Activated naive CD8-positive, alpha-beta T cell treated with anti-CD3 and anti-CD28 coated beads, Interleukin-2, amount 50 U/mL, for 24 hours (primary cell): Measurements from ENCODE around the gene ZDHHC13.

ENCODE experiments used
- ATAC-seq: fragments of 150-1000 bp; cut with Tn5 transposase; one replicate; pipeline ENCODE4 v1.10.0; 2021
- DNase-seq: peaks from one replicate; pipeline ENCODE4 v3.0.0; 2021
- H3K27ac Mint-ChIP-seq: one replicate; pipeline ENCODE4 v1.8.0; 2021; ENCODE audit warnings: mild to moderate bottlenecking, mixed read lengths
- H3K27me3 Mint-ChIP-seq: one replicate; pipeline ENCODE4 v1.8.0; 2021; ENCODE audit warnings: mixed read lengths
- H3K36me3 Mint-ChIP-seq: one replicate; pipeline ENCODE4 v1.8.0; 2021; ENCODE audit warnings: low read depth, mixed read lengths
- H3K4me1 Mint-ChIP-seq: one replicate; pipeline ENCODE4 v1.8.0; 2021; ENCODE audit warnings: mixed read lengths
- H3K4me3 Mint-ChIP-seq: one replicate; pipeline ENCODE4 v1.8.0; 2021; ENCODE audit warnings: mild to moderate bottlenecking, moderate library complexity, mixed read lengths
- H3K9me3 Mint-ChIP-seq: one replicate; pipeline ENCODE4 v1.8.0; 2021; ENCODE audit warnings: mixed read lengths

ZDHHC13 gene

GRCh38 chr11:19199048-19199447 is 82.1 kb downstream of the ZDHHC13 start:
- DNase-seq (no peak), ATAC-seq (no peak)
- Mint-ChIP-seq H3K9me3 (no peaks in the 10 kb centered on the region), H3K27ac (no peak overlapping the region), H3K4me1 (no peaks in the 10 kb centered on the region), H3K36me3 (no peaks in the 10 kb centered on the region), H3K4me3 (no peak overlapping the region), H3K27me3 (peaks cover 5% of the 10 kb centered on the region)

DNA sequence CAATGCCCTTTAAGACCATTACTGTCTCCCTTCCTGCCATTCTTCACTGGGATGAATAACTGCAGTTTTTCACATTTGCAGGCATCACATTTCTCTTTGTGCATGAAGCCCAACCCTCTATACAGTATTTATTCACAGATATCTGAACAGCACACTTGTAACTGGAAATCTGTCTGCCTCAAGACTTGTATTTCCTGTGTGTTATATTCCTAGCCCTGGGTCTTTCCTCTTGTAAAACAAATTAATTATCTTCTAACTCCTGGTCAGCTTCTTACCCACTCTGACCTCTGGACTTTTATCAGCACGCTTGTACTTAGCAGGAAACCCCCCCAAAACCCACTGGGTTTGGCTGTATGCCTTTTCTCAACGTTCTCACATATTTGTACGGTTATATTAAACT is 82.8 kb downstream of the ZDHHC13 start:
- no peaks in the 10 kb centered on the region for H3K9me3 Mint-ChIP-seq
- no peak overlapping the region for H3K4me3 Mint-ChIP-seq
- no peak overlapping the region for H3K27ac Mint-ChIP-seq
- DNase-seq = no peak
- peaks cover 5% of the 10 kb centered on the region for H3K27me3 Mint-ChIP-seq
- no peaks in the 10 kb centered on the region for H3K36me3 Mint-ChIP-seq
- no peaks in the 10 kb centered on the region for H3K4me1 Mint-ChIP-seq
- ATAC-seq = no peak

- DNase-seq (no peak), ATAC-seq (no peak)
- no peak overlapping the region for H3K27ac Mint-ChIP-seq
Measured at GRCh38 chr11:19200410-19201201, 83.6 kb downstream of the ZDHHC13 start.

GRCh38 chr11:19201737-19202605 is 85.0 kb downstream of the ZDHHC13 start, which contains the start of gene CSRP3:
Gene CSRP3, minus strand, starts transcription at chr11:19201983. Its CDS starts 9,535 bp downstream, at chr11:19192448.
- no peaks in the 10 kb centered on the region for H3K9me3 Mint-ChIP-seq
- no peak for ATAC-seq
- no peaks in the 10 kb centered on the region for H3K36me3 Mint-ChIP-seq
- H3K27ac Mint-ChIP-seq = no peak within 1 kb of the TSS
- peaks cover 5% of the 10 kb centered on the region for H3K27me3 Mint-ChIP-seq
- H3K4me1 Mint-ChIP-seq = no peaks in the 10 kb centered on the region
- H3K4me3 Mint-ChIP-seq = no peak within 1 kb of the TSS
- no peak for DNase-seq

More at GRCh38 chr11:19200410-19201201, 83.6 kb downstream of the ZDHHC13 start:
- Mint-ChIP-seq H3K4me1 (no peaks in the 10 kb centered on the region), H3K4me3 (no peak overlapping the region), H3K27me3 (peaks cover 5% of the 10 kb centered on the region), H3K36me3 (no peaks in the 10 kb centered on the region), H3K9me3 (no peaks in the 10 kb centered on the region)

DNA sequence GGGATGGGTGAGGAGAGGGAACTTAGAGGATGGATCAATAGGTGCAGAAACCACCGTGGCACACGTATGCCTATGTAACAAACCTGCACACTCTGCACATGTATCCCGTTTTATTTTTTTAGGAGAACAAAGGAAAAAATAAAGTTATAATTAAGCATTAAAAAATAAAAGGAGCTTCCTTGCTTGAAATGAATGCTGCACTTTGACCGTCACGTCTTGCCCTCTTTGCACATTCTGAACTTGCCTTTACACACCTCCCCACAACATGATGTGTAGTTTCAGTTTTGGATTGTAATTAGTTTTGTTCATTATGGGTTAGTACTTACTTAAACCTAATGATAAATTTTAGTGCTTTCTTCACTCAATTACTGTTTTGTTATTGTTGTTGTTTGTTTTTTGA is 87.9 kb downstream of the ZDHHC13 start:
- no peaks in the 10 kb centered on the region for H3K9me3 Mint-ChIP-seq
- H3K27ac Mint-ChIP-seq = no peak overlapping the region
- ATAC-seq (no peak), DNase-seq (no peak)
- no peaks in the 10 kb centered on the region for H3K36me3 Mint-ChIP-seq
- H3K4me3 Mint-ChIP-seq = no peak overlapping the region
- H3K4me1 Mint-ChIP-seq = no peaks in the 10 kb centered on the region
- H3K27me3 Mint-ChIP-seq = peaks cover 10% of the 10 kb centered on the region

- H3K9me3 Mint-ChIP-seq = no peaks in the 10 kb centered on the region
- ATAC-seq (no peak), DNase-seq (no peak)
- no peak overlapping the region for H3K27ac Mint-ChIP-seq
- no peak overlapping the region for H3K4me3 Mint-ChIP-seq
- H3K36me3 Mint-ChIP-seq = no peaks in the 10 kb centered on the region
- H3K4me1 Mint-ChIP-seq = no peaks in the 10 kb centered on the region
- peaks cover 8% of the 10 kb centered on the region for H3K27me3 Mint-ChIP-seq
Measured at GRCh38 chr11:19208181-19208580, 91.2 kb downstream of the ZDHHC13 start.

- no peak for DNase-seq
- no peaks in the 10 kb centered on the region for H3K36me3 Mint-ChIP-seq
- no peak for ATAC-seq
- no peak overlapping the region for H3K4me3 Mint-ChIP-seq
- H3K9me3 Mint-ChIP-seq = no peaks in the 10 kb centered on the region
- no peak overlapping the region for H3K27ac Mint-ChIP-seq
- H3K27me3 Mint-ChIP-seq = peaks cover 13% of the 10 kb centered on the region
- no peaks in the 10 kb centered on the region for H3K4me1 Mint-ChIP-seq
Measured at GRCh38 chr11:19208959-19209546, 92.1 kb downstream of the ZDHHC13 start.

DNA sequence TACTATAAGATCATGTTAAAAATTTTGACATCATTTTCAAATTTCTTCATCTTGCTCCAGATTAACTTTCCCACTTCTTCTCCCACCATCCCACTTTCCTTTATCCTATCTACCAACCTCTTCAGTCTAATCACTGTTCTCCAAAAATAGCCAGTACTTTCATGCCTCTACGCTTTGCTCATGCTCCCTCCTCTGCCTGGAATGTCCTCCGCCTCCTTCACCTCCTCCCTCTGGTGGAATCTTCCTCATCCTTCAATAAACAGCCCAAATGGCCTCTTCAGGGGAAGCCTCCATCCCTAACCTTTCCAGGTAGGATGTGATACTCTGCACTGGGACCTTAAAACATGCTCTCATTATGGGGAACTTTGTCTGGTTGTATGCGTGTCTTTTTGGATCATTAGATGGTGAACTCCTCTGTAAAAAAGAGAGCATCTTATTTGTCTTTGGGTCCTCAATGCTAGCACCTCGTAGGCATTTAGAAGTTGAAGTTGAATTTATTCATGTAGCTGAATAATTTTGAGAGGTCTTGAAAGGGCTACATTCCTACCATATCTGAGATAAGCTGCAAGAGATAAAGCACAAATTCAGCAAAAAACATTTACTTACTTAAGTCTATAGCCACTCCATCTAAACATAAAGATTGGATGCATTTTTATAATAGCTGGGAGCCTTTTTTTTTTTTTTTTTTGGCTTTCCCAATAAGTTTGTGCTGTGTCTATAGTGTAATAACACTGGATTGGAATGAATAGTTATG is 92.8 kb downstream of the ZDHHC13 start:
- Mint-ChIP-seq H3K4me1 (no peaks in the 10 kb centered on the region), H3K27ac (no peak overlapping the region), H3K4me3 (no peak overlapping the region), H3K36me3 (no peaks in the 10 kb centered on the region), H3K27me3 (peaks cover 13% of the 10 kb centered on the region), H3K9me3 (no peaks in the 10 kb centered on the region)
- no peak for DNase-seq
- no peak for ATAC-seq

DNA sequence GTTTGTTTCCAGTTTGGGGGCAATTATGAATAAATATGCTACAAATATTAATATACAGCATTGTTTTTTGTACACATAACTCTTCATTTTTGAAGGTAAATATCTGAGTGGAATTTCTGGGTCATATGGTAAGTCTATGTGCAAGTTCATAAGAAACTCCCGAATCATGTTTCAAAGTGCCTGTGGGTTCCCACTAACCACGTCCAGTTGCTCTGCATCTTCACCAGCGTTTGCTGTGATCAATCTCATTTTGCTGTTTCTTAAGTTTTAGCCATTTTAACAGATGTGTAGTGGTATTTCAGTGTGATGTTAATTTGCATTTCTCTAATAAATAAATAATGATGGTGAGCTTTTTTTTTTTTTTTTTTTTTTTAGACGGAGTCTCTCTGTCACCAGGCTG is 99.1 kb downstream of the ZDHHC13 start:
- H3K27ac Mint-ChIP-seq = no peak overlapping the region
- H3K4me1 Mint-ChIP-seq = no peaks in the 10 kb centered on the region
- peaks cover 13% of the 10 kb centered on the region for H3K27me3 Mint-ChIP-seq
- H3K36me3 Mint-ChIP-seq = no peaks in the 10 kb centered on the region
- ATAC-seq = no peak
- DNase-seq = no peak
- no peaks in the 10 kb centered on the region for H3K9me3 Mint-ChIP-seq
- no peak overlapping the region for H3K4me3 Mint-ChIP-seq

DNA sequence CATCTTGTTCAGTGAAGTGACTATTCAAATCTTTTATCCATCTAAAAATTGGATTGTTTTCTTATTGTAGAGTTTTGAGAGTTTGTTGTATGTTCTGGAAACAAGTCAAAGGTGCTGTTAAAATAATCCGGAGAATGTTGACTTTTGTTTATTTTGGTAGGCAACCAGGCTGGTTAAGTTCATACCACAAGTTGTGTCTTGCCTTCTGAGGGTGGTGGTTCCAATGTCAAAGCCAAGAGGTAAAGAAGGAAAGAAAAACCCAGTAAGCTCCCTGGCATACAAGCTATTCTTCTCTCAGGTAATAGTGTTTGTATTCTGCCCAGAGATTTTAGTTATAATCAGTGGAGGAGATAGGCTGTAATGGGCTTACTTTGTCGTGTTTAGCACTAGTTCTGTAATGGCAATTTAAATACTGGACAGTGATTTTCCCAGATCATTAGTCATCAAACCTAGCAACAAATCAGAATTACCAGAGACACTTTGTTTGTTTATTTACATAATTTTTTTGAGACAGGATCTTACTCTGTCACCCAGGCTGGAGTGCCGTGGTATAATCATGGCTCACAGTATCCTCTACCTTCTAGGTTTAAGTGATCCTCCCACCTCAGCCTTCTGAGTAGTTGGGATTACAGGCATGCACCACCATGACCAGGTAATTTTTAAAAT is 99.9 kb downstream of the ZDHHC13 start:
- H3K4me1 Mint-ChIP-seq = no peaks in the 10 kb centered on the region
- DNase-seq = no peak
- H3K27me3 Mint-ChIP-seq = peaks cover 13% of the 10 kb centered on the region
- ATAC-seq = no peak
- H3K27ac Mint-ChIP-seq = no peak overlapping the region
- H3K9me3 Mint-ChIP-seq = no peaks in the 10 kb centered on the region
- H3K4me3 Mint-ChIP-seq = no peak overlapping the region
- H3K36me3 Mint-ChIP-seq = no peaks in the 10 kb centered on the region

DNA sequence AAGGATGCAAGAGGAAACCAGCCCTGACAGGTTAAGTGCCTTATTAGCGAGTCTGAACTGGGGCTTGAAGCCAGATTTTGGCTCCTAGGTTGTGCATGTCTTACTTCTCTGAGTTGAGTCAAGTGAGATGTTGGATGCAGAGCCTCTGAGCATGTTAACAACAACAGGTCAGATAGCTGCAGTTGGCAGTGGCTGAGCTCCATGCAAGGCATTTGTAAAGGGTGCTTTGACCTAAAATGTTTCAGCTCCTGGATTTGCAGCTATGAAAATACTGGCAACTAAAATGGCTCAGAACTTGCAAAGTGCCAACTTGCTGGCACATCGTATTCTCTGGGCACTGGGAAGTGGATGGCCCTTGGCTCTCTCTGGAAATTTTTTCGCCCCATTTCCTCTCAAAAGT is 101.2 kb downstream of the ZDHHC13 start:
- Mint-ChIP-seq H3K36me3 (no peaks in the 10 kb centered on the region), H3K4me1 (no peaks in the 10 kb centered on the region), H3K9me3 (no peaks in the 10 kb centered on the region), H3K4me3 (no peak overlapping the region), H3K27ac (no peak overlapping the region), H3K27me3 (peaks cover 11% of the 10 kb centered on the region)
- DNase-seq (no peak), ATAC-seq (no peak)

DNA sequence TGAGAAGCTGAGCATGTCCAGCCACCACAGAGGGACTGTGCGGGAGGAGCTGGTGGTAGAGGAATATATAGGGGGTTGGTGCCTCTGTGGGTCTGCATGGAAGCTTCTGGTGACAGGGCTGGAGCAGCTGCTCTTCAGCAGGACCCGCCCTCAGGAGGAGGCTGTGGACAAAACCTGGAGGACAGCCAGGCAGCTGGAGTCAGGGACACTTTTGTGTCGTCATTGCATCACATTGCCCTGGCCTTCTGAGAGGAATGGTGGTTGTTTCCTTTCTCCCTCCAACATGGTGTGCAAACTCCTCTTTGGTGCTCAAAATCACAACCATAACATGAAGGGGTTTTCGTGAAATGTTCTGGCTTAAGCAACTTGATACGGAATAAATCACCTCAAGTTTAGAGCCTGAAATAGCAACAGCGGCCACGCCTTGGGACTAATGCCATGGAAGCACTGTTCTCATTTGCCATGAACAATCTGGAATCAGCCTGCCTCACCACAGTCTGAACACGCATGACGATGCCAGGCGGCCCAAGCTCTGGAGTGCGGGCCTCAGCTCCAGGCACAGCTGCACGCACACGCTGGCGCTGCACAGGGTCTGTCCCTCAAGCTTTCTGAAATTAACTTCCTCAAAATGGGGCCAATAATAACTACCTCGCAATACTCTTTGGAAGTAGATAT is 102.0 kb downstream of the ZDHHC13 start:
- ATAC-seq = no peak
- no peak for DNase-seq
- H3K36me3 Mint-ChIP-seq = no peaks in the 10 kb centered on the region
- H3K27me3 Mint-ChIP-seq = peaks cover 8% of the 10 kb centered on the region
- H3K27ac Mint-ChIP-seq = no peak overlapping the region
- H3K9me3 Mint-ChIP-seq = no peaks in the 10 kb centered on the region
- no peaks in the 10 kb centered on the region for H3K4me1 Mint-ChIP-seq
- no peak overlapping the region for H3K4me3 Mint-ChIP-seq

- ATAC-seq = no peak
- H3K4me1 Mint-ChIP-seq = no peaks in the 10 kb centered on the region
- peaks cover 16% of the 10 kb centered on the region for H3K36me3 Mint-ChIP-seq
- no peak for DNase-seq
- H3K4me3 Mint-ChIP-seq = no peak overlapping the region
- no peaks in the 10 kb centered on the region for H3K9me3 Mint-ChIP-seq
- no peak overlapping the region for H3K27ac Mint-ChIP-seq
- H3K27me3 Mint-ChIP-seq = peaks cover 3% of the 10 kb centered on the region
Measured at GRCh38 chr11:19220903-19221724, 104.1 kb downstream of the ZDHHC13 start.
